GM12878 (cell line): ENCODE results near the gene SUSD1. TPM values are rescaled to one million over a fixed set of nuclear protein-coding genes. Genes with fewer than 3 reads are reported as not detected.

ENCODE experiments used
- ATAC-seq: fragments of 200-7000 bp; cut with Tn5 transposase; 3 replicates; pipeline ENCODE4 v1.9.1; 2020; ENCODE audit warnings: mild to moderate bottlenecking, moderate library complexity
- BruUV-seq: library from RNA; stranded (reverse); fragments of 400-500 nt; replicated peaks from 2 replicates; lab custom pipeline; 2021; lab: Mats Ljungman, UMichigan
- CTCF ChIA-PET: fragments of 300-600 bp; sonication (Branson Sonifier 250); formaldehyde crosslinking; extraction: SDS; loops from one replicate; lab custom pipeline; 2021; ENCODE audit warnings: inconsistent platforms; lab: Yijun Ruan, JAX
- POLR2A ChIA-PET: fragments of 350-600 bp; formaldehyde crosslinking; extraction: SDS; loops from one replicate; lab custom pipeline; 2021; ENCODE audit warnings: inconsistent platforms; lab: Charles Lee
- RAD21 ChIA-PET: fragments of 300-600 bp; sonication (Branson Sonifier 250); formaldehyde crosslinking; loops from one replicate; lab custom pipeline; 2023; ENCODE audit warnings: antibody characterized with exemption; ENCODE audit not compliant: unreplicated experiment; lab: Charles Lee
- SMC1A ChIA-PET: fragments of 300-600 bp; sonication (Branson Sonifier 250); formaldehyde crosslinking; loops from one replicate; lab custom pipeline; 2023; ENCODE audit not compliant: unreplicated experiment, uncharacterized antibody; lab: Charles Lee
- DNase-seq: peaks from one replicate; pipeline ENCODE4 v3.0.0-alpha.2; 2011; ENCODE audit warnings: low read depth, low spot score
- FAIRE-seq: peaks from 3 replicates; lab custom pipeline; 2011; peaks lifted over from hg19 to GRCh38; lab: Jason Lieb, UNC
- H2AFZ ChIP-seq: 2 replicates; pipeline ENCODE4 v1.6.0; 2011; ENCODE audit warnings: low read depth, low read length, control low read depth; ENCODE audit not compliant: control insufficient read depth
- H3K27ac ChIP-seq: 2 replicates; pipeline ENCODE4 v1.5.1; 2011; ENCODE audit warnings: control low read depth; ENCODE audit not compliant: control insufficient read depth, insufficient read depth
- H3K27me3 ChIP-seq, 2 experiments: replicated peaks in 1 of 2; 2 replicates each; pipeline versions ENCODE4 v1.6.0 to v1.6.1; 2011; ENCODE audit warnings: low read length in 1 of 2; ENCODE audit not compliant: control insufficient read depth in 2 of 2, insufficient read depth in 2 of 2
- H3K36me3 ChIP-seq, 2 experiments: 2 replicates each; pipeline ENCODE4 v1.5.1; 2011; ENCODE audit warnings: low read length in 1 of 2; ENCODE audit not compliant: control insufficient read depth in 2 of 2, insufficient read depth in 2 of 2
- H3K4me1 ChIP-seq: 2 replicates; pipeline ENCODE4 v1.6.1; 2011; ENCODE audit warnings: mild to moderate bottlenecking, low read length, moderate library complexity, mixed read lengths; ENCODE audit not compliant: control insufficient read depth, insufficient read depth
- H3K4me2 ChIP-seq: 2 replicates; pipeline ENCODE4 v1.6.0; 2011; ENCODE audit warnings: control low read depth; ENCODE audit not compliant: control insufficient read depth, insufficient read depth
- H3K4me3 ChIP-seq: fragments of 200-600 bp; sonication (generic); 2 replicates; pipeline ENCODE4 v1.5.1; 2016
- H3K79me2 ChIP-seq: 2 replicates; pipeline ENCODE4 v1.6.0; 2011; ENCODE audit warnings: low read length; ENCODE audit not compliant: control insufficient read depth, insufficient read depth
- H3K9ac ChIP-seq: 2 replicates; pipeline ENCODE4 v1.8.0; 2011; ENCODE audit warnings: low read length, control low read depth, mixed read lengths; ENCODE audit not compliant: control insufficient read depth, insufficient read depth
- H3K9me3 ChIP-seq: replicated peaks from 3 replicates; pipeline ENCODE4 v1.5.1; 2011; ENCODE audit warnings: mild to moderate bottlenecking, low read length; ENCODE audit not compliant: control insufficient read depth, insufficient read depth
- H4K20me1 ChIP-seq: 2 replicates; pipeline ENCODE4 v1.6.0; 2011; ENCODE audit not compliant: control insufficient read depth, insufficient read depth
- CBFB ChIP-seq: IDR thresholded peaks from 2 replicates; pipeline ENCODE4 v1.6.1; 2016; ENCODE audit warnings: antibody characterized with exemption, low read depth
- CREB1 ChIP-seq: IDR thresholded peaks from 2 replicates; pipeline ENCODE4 v1.6.1; 2012; ENCODE audit warnings: low read depth, mild to moderate bottlenecking, inconsistent platforms
- JUND ChIP-seq: IDR thresholded peaks from 2 replicates; pipeline ENCODE4 v1.6.1; 2012; ENCODE audit warnings: low read depth, mild to moderate bottlenecking, low read length, improper control_type of control experiment, moderate library complexity
- MEF2A ChIP-seq: IDR thresholded peaks from 2 replicates; pipeline ENCODE4 v1.6.1; 2011; ENCODE audit warnings: low read depth, mild to moderate bottlenecking, low read length, moderate library complexity; ENCODE audit not compliant: insufficient read depth
- MTA2 ChIP-seq: fragments of 450-650 bp; IDR thresholded peaks from 2 replicates; pipeline ENCODE4 v1.6.1; 2016; ENCODE audit warnings: low read depth, mild to moderate bottlenecking, moderate library complexity
- MTA3 ChIP-seq: IDR thresholded peaks from 2 replicates; pipeline ENCODE4 v1.6.1; 2012; ENCODE audit warnings: low read length, inconsistent platforms, borderline replicate concordance
- NFIC ChIP-seq: IDR thresholded peaks from 2 replicates; pipeline ENCODE4 v1.6.1; 2012; ENCODE audit warnings: low read depth, mild to moderate bottlenecking, inconsistent platforms, low read length, moderate library complexity
- PAX5 ChIP-seq: IDR thresholded peaks from 2 replicates; pipeline ENCODE4 v1.6.1; 2011; ENCODE audit warnings: low read depth, low read length, borderline replicate concordance
- POU2F2 ChIP-seq: IDR thresholded peaks from 3 replicates; pipeline ENCODE4 v1.6.1; 2011; ENCODE audit warnings: low read depth, mild to moderate bottlenecking, low read length, borderline replicate concordance
- RAD21 ChIP-seq: IDR thresholded peaks from 2 replicates; pipeline ENCODE4 v1.6.1; 2011; ENCODE audit warnings: mild to moderate bottlenecking, low read depth, low read length, moderate library complexity; ENCODE audit not compliant: insufficient read depth
- RB1 ChIP-seq: fragments of 450-650 bp; formaldehyde crosslinking; IDR thresholded peaks from 2 replicates; pipeline ENCODE4 v1.6.1; 2017; ENCODE audit warnings: mild to moderate bottlenecking, borderline replicate concordance
- SRF ChIP-seq, 2 experiments: IDR thresholded peaks; 2 replicates each; pipeline ENCODE4 v1.6.1; 2011; ENCODE audit warnings: low read depth in 2 of 2, low read length in 2 of 2, mild to moderate bottlenecking in 1 of 2, moderate library complexity in 1 of 2
- STAT3 ChIP-seq: IDR thresholded peaks from 2 replicates; pipeline ENCODE4 v1.6.1; 2011; ENCODE audit warnings: low read depth, low read length, improper control_type of control experiment
- TBL1XR1 ChIP-seq: IDR thresholded peaks from 2 replicates; pipeline ENCODE4 v1.6.1; 2012; ENCODE audit warnings: low read depth, low read length, improper control_type of control experiment
- WGBS: methylation state at CpG from one replicate; pipeline ENCODE4 v1.1.6; 2016; ENCODE audit warnings: low lambda C conversion rate; ENCODE audit not compliant: insufficient replicate concordance, insufficient coverage; ENCODE audit errors: missing lambda C conversion rate; 5-methylcytosine and 5-hydroxymethylcytosine counted together
- in situ Hi-C: fragments of 300-500 bp; cut with MboI; formaldehyde crosslinking; loops from 9 replicates; pipeline ENCODE4 v1.14.3; 2018; ENCODE audit warnings: mixed read lengths
- intact Hi-C: fragments of 100-400 bp; cut with micrococcal nuclease; formaldehyde crosslinking; loops from one replicate; pipeline ENCODE4 v1.14.2; 2022; ENCODE audit not compliant: unreplicated experiment
- polyA plus RNA-seq, 11 experiments: library from polyadenylated mRNA; depleted of rRNA in 4 of 11; unstranded in 6 of 11; stranded (reverse) in 5 of 11; fragments of >200 nt; fragmentation: Nextera tagmentation in 4 of 11; fragmentation: Illumina TruSeq in 1 of 11; extraction: Ambion mirVana in 4 of 11; extraction: Trizol in 1 of 11; gene quantifications; 1 replicate in 1 of 11; 2 replicates in 10 of 11; pipeline versions ENCODE4 v1.2.1 to v1.2.3, GENCODE V29; 2011 to 2016; ENCODE audit warnings: inconsistent platforms in 2 of 11, missing spikeins in 2 of 11, low read depth in 1 of 11
- total RNA-seq, 4 experiments: library from RNA; depleted of rRNA in 3 of 4; stranded (reverse); fragments of >200 nt in 3 of 4; fragmentation: Illumina TruSeq in 1 of 4; extraction: Trizol in 1 of 4; gene quantifications; 2 replicates each; pipeline versions ENCODE4 v1.2.1 to v1.2.3, GENCODE V29; 2013 to 2021
- TF ChIP-seq, protein P1 (sequence below), 3 experiments: IDR thresholded peaks in 2 of 3; conservative IDR thresholded peaks in 1 of 3; 2 replicates each; pipeline ENCODE4 v1.5.1; 2011; ENCODE audit warnings: low read depth in 3 of 3, low read length in 3 of 3, mild to moderate bottlenecking in 3 of 3, control low read depth in 2 of 3, moderate library complexity in 2 of 3, inconsistent platforms in 1 of 3, mixed read lengths in 1 of 3; ENCODE audit not compliant: control insufficient read depth in 2 of 3, insufficient read depth in 1 of 3; ENCODE audit errors: extremely low read depth in 1 of 3
- TF ChIP-seq, protein P2 (sequence below): fragments of 450-650 bp; IDR thresholded peaks from 2 replicates; pipeline ENCODE4 v1.6.1; 2017; ENCODE audit warnings: mild to moderate bottlenecking, moderate library complexity

SUSD1 gene
- total and polyA plus RNA-seq, 10 of the 15 experiments (the other 5 are each of a cell fraction or from before 2014, with no cell fraction given) = 6.7 to 20.8 (median 13.2) TPM

DNA sequence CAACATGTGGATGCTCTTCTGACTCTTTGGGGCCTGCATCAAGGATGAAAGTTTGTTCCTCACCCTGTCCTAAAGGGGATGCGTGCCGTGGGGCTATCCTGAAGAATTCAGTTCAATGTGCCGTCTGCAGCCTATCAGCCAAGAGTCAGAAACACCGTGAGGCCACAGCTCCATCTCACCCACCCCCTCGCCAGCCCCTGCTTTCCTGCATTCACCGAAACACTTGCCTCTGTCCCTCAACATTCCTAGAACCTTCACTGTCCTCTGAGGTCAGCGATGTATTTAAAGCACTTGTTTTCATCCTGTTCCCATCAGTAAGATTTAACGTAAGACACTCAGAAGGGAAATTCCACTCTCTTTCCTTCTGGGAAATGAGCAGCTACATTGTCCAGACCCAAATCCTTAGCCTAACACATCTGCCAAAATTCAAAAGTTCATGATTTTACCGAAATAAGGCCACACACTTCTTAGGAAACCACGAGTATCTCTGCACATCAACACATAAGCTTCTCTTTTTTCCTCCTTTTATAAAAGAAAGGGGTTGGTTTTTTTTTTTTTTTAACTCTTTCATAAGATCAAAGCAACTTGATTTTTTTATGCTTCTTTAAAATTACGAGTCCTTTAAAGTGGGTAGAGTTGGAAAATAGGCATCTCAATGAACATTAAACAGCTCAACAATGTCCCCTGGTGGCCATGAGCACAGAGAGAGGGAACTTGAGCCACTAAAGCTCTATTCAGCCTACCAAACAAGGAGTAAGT, 100.7 kb downstream of the SUSD1 start:
- ChIA-PET CTCF (interaction anchor here (0.5 to 18.1 kb wide), 55 partner anchors 8 to 768 kb away, joined by 3 to 292 read pairs (median 4); partner anchors contain the start of genes HSDL2 and UGCG), RAD21 (interaction anchor here (0.6 to 17.7 kb wide), 52 partner anchors 8 to 643 kb away, joined by 3 to 339 read pairs (median 6); partner anchors contain the start of genes HSDL2, INIP and UGCG), POLR2A (interaction anchor here (0.6 to 4.3 kb wide), 18 partner anchors 35 to 312 kb away, joined by 3 to 30 read pairs (median 4); partner anchors contain the start of gene HSDL2), SMC1A (interaction anchor here (0.6 to 14.1 kb wide), 71 partner anchors 10 to 477 kb away, joined by 3 to 301 read pairs (median 4); partner anchors contain the start of gene UGCG)
- Histone ChIP-seq H3K9me3 (no peaks in the 10 kb centered on the region), H3K4me2 (peak overlapping the region; percentile 1), H3K27me3 (no peaks in the 10 kb centered on the region), H2AFZ (peak overlapping the region; percentile 35; the same call in 1 of the 2 replicates), H4K20me1 (no peaks in the 10 kb centered on the region), H3K9ac (peak overlapping the region; percentile 51; the same call in 1 of the 2 replicates), H3K79me2 (peaks cover 4% of the 10 kb centered on the region), H3K36me3 (no peaks in the 10 kb centered on the region), H3K27ac (peak overlapping the region; percentile 73), H3K4me3 (peak overlapping the region; percentile 4; the same call in 1 of the 2 replicates), H3K4me1 (peaks cover 66% of the 10 kb centered on the region)
- intact Hi-C loops = loop anchor here (1.0 to 10.0 kb wide), 7 partner anchors 43 to 440 kb away; partner anchors contain the start of gene DNAJC25
- BruUV-seq = no TSS peak
- ATAC-seq = peak; percentile 72
- FAIRE-seq = no peak
- DNase-seq = peak; percentile 84
- in situ Hi-C loops = loop anchor here (5.0 kb wide), 1 partner anchor 312 kb away; no protein-coding TSS in a partner anchor
- WGBS = 56% methylated on average over 11 of the region's 11 CpGs
- TF ChIP-seq SRF (IDR thresholded peaks at IDR 0.05; ENCODE audit: low read depth in 2 of 2, low read length in 2 of 2) (0 out of 4 replicates have a peak, but pooled peaks of 1 of the 2 experiments have one; percentile 41), PAX5 (no peak), JUND (no peak), RAD21 (peak; percentile 99), RB1 (peak; percentile 30; the same call in 1 of the 2 replicates), NFIC (peak; percentile 80), POU2F2 (peak; percentile 30; the same call in 1 of the 3 replicates), CREB1 (no peak; the same call in 1 of the 2 replicates), MEF2A (peak; percentile 69; the same call in 1 of the 2 replicates), CBFB (no peak), STAT3 (no peak), MTA2 (0 out of 2 replicates have a peak, but pooled peaks have one; percentile 15), TBL1XR1 (no peak), MTA3 (no peak)
- TF ChIP-seq, protein P1, sequence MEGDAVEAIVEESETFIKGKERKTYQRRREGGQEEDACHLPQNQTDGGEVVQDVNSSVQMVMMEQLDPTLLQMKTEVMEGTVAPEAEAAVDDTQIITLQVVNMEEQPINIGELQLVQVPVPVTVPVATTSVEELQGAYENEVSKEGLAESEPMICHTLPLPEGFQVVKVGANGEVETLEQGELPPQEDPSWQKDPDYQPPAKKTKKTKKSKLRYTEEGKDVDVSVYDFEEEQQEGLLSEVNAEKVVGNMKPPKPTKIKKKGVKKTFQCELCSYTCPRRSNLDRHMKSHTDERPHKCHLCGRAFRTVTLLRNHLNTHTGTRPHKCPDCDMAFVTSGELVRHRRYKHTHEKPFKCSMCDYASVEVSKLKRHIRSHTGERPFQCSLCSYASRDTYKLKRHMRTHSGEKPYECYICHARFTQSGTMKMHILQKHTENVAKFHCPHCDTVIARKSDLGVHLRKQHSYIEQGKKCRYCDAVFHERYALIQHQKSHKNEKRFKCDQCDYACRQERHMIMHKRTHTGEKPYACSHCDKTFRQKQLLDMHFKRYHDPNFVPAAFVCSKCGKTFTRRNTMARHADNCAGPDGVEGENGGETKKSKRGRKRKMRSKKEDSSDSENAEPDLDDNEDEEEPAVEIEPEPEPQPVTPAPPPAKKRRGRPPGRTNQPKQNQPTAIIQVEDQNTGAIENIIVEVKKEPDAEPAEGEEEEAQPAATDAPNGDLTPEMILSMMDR (IDR thresholded peaks at IDR 0.05 in 2 of 3, conservative IDR thresholded peaks at IDR 0.05 in 1 of 3; ENCODE audit: control insufficient read depth in 2 of 3, extremely low read depth in 1 of 3, insufficient read depth in 1 of 3, low read depth in 3 of 3, low read length in 3 of 3) = peak; percentile 91 to 97 (median 97)
- TF ChIP-seq, protein P2, sequence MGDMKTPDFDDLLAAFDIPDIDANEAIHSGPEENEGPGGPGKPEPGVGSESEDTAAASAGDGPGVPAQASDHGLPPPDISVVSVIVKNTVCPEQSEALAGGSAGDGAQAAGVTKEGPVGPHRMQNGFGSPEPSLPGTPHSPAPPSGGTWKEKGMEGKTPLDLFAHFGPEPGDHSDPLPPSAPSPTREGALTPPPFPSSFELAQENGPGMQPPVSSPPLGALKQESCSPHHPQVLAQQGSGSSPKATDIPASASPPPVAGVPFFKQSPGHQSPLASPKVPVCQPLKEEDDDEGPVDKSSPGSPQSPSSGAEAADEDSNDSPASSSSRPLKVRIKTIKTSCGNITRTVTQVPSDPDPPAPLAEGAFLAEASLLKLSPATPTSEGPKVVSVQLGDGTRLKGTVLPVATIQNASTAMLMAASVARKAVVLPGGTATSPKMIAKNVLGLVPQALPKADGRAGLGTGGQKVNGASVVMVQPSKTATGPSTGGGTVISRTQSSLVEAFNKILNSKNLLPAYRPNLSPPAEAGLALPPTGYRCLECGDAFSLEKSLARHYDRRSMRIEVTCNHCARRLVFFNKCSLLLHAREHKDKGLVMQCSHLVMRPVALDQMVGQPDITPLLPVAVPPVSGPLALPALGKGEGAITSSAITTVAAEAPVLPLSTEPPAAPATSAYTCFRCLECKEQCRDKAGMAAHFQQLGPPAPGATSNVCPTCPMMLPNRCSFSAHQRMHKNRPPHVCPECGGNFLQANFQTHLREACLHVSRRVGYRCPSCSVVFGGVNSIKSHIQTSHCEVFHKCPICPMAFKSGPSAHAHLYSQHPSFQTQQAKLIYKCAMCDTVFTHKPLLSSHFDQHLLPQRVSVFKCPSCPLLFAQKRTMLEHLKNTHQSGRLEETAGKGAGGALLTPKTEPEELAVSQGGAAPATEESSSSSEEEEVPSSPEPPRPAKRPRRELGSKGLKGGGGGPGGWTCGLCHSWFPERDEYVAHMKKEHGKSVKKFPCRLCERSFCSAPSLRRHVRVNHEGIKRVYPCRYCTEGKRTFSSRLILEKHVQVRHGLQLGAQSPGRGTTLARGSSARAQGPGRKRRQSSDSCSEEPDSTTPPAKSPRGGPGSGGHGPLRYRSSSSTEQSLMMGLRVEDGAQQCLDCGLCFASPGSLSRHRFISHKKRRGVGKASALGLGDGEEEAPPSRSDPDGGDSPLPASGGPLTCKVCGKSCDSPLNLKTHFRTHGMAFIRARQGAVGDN = no peak
